ENCODE data around the gene KIR3DL1.
"Not testable (repeated sequence)": the region's sequence is repeated elsewhere in the genome, so short reads cannot be mapped to it uniquely, and the experiment has no call there.

Gene KIR3DL1

GRCh38 chr19:54816251-54816650 is at the start of gene KIR3DL1:
Gene KIR3DL1, plus strand, starts transcription at chr19:54816468.
- not testable (repeated sequence) for DNase-seq

- not testable (repeated sequence) for DNase-seq
Measured at GRCh38 chr19:54769646-54770045, 46.6 kb upstream of the KIR3DL1 start, which contains the start of gene KIR2DL1. Gene KIR2DL1, plus strand, starts transcription at chr19:54769793. Its CDS starts 58 bp downstream, at chr19:54769851.

- not testable (repeated sequence) for DNase-seq
Measured at GRCh38 chr19:54770511-54770910, 45.8 kb upstream of the KIR3DL1 start.

GRCh38 chr19:54771018-54771960 is 45.0 kb upstream of the KIR3DL1 start:
- DNase-seq, result not testable (repeated sequence)

GRCh38 chr19:54772666-54773065 is 43.6 kb upstream of the KIR3DL1 start:
- not testable (repeated sequence) for DNase-seq

GRCh38 chr19:54775095-54775815 is 41.0 kb upstream of the KIR3DL1 start:
- not testable (repeated sequence) for DNase-seq

- DNase-seq, result not testable (repeated sequence)
Measured at GRCh38 chr19:54775830-54776229, 40.4 kb upstream of the KIR3DL1 start.

- not testable (repeated sequence) for DNase-seq
Measured at GRCh38 chr19:54777851-54778250, 38.4 kb upstream of the KIR3DL1 start.

GRCh38 chr19:54778896-54779295 is 37.4 kb upstream of the KIR3DL1 start:
- DNase-seq, result not testable (repeated sequence)

GRCh38 chr19:54782916-54783315 is 33.4 kb upstream of the KIR3DL1 start:
- DNase-seq, result not testable (repeated sequence)

- not testable (repeated sequence) for DNase-seq
Measured at GRCh38 chr19:54786091-54786723, 30.1 kb upstream of the KIR3DL1 start.

- DNase-seq, result not testable (repeated sequence)
Measured at GRCh38 chr19:54788154-54788553, 28.1 kb upstream of the KIR3DL1 start.

- DNase-seq, result no peak
Measured at GRCh38 chr19:54790711-54791110, 25.6 kb upstream of the KIR3DL1 start.

GRCh38 chr19:54791476-54791875 is 24.8 kb upstream of the KIR3DL1 start:
- DNase-seq, result no peak

GRCh38 chr19:54792814-54793213 is 23.5 kb upstream of the KIR3DL1 start:
- no peak for DNase-seq

GRCh38 chr19:54795758-54796157 is 20.5 kb upstream of the KIR3DL1 start:
- DNase-seq, result no peak

GRCh38 chr19:54803410-54803809 is 12.9 kb upstream of the KIR3DL1 start, which contains the start of gene KIR2DL4:
Gene KIR2DL4, plus strand, starts transcription at chr19:54803610. Its CDS starts 42 bp downstream, at chr19:54803652.
- DNase-seq, result no peak

GRCh38 chr19:54804101-54804500 is 12.2 kb upstream of the KIR3DL1 start:
- no peak for DNase-seq

- DNase-seq, result no peak
Measured at GRCh38 chr19:54804571-54804970, 11.7 kb upstream of the KIR3DL1 start.

- DNase-seq, result no peak
Measured at GRCh38 chr19:54805665-54806515, 10.4 kb upstream of the KIR3DL1 start.

GRCh38 chr19:54806516-54806838 is 9.8 kb upstream of the KIR3DL1 start:
- DNase-seq, result no peak

GRCh38 chr19:54814571-54814970 is 1.7 kb upstream of the KIR3DL1 start:
- DNase-seq, result not testable (repeated sequence)

Measured in NCI-H526 (cell line).